ENCODE measurements around the gene C12orf76. TPM values are rescaled to one million over a fixed set of nuclear protein-coding genes. Genes with fewer than 3 reads are reported as not detected.
A peak's percentile ranks its signal among the peaks of the same experiment; 100 is the strongest.
"Not testable (repeated sequence)": the region's sequence is repeated elsewhere in the genome, so short reads cannot be mapped to it uniquely, and the experiment has no call there.

C12orf76 gene
- total RNA-seq (26.3 TPM), polyA plus RNA-seq (ENCODE audit: insufficient read depth in 1 of 8, insufficient read length in 8 of 8, low replicate concordance in 1 of 8) (10 to 100 TPM; 18.8 to 30.2 (median 23.9) TPM)
- long read RNA-seq, donor 1, transcript C12orf76-203 (2 exons, 1,755 nt) = major isoform, 5 of 8 reads
- long read RNA-seq, donor 1, partial matches to known transcripts = 0 of 8 reads
- long read RNA-seq, donor 1, other reads (novel, unspliced or antisense) = 0 of 8 reads
- long read RNA-seq, donor 2 = 0 reads
- long read RNA-seq, donor 3, partial matches to known transcripts = 6 of 16 reads
- long read RNA-seq, donor 3, other reads (novel, unspliced or antisense) = 0 of 16 reads
- long read RNA-seq, donor 4, transcript C12orf76-203 (2 exons, 1,755 nt) = major isoform, 7 of 13 reads
- long read RNA-seq, donor 4, partial matches to known transcripts = 5 of 13 reads
- long read RNA-seq, donor 4, other reads (novel, unspliced or antisense) = 0 of 13 reads
- long read RNA-seq, donor 5, transcript C12orf76-203 (2 exons, 1,755 nt) = major isoform, 23 of 49 reads
- long read RNA-seq, donor 5, transcript C12orf76-208 (3 exons, 496 nt) = minor isoform, 7 of 49 reads
- long read RNA-seq, donor 5, partial matches to known transcripts = 18 of 49 reads
- long read RNA-seq, donor 5, other reads (novel, unspliced or antisense) = 0 of 49 reads
- long read RNA-seq, donor 6, transcript C12orf76-203 (2 exons, 1,755 nt) = major isoform, 13 of 28 reads
- long read RNA-seq, donor 6, partial matches to known transcripts = 12 of 28 reads
- long read RNA-seq, donor 6, other reads (novel, unspliced or antisense) = 0 of 28 reads
- long read RNA-seq, donor 7, transcript C12orf76-203 (2 exons, 1,755 nt) = major isoform, 25 of 36 reads
- long read RNA-seq, donor 7, partial matches to known transcripts = 7 of 36 reads
- long read RNA-seq, donor 7, other reads (novel, unspliced or antisense) = 0 of 36 reads
- long read RNA-seq, donor 8, partial matches to known transcripts = 5 of 9 reads
- long read RNA-seq, donor 8, other reads (novel, unspliced or antisense) = 0 of 9 reads
- long read RNA-seq, donor 9, transcript C12orf76-203 (2 exons, 1,755 nt) = major isoform, 7 of 15 reads
- long read RNA-seq, donor 9, partial matches to known transcripts = 6 of 15 reads
- long read RNA-seq, donor 9, other reads (novel, unspliced or antisense) = 0 of 15 reads
- long read RNA-seq, donor 10, transcript C12orf76-203 (2 exons, 1,755 nt) = major isoform, 12 of 78 reads
- long read RNA-seq, donor 10, partial matches to known transcripts = 63 of 78 reads
- long read RNA-seq, donor 10, other reads (novel, unspliced or antisense) = 0 of 78 reads
- long read RNA-seq, donor 11, transcript C12orf76-203 (2 exons, 1,755 nt) = major isoform, 12 of 19 reads
- long read RNA-seq, donor 11, partial matches to known transcripts = 5 of 19 reads
- long read RNA-seq, donor 11, other reads (novel, unspliced or antisense) = 0 of 19 reads

GRCh38 chr12:110048242-110049027 is at the start of gene C12orf76:
Gene C12orf76 (minus strand): TSS chr12:110048522. CDS start chr12:110048495, 27 bp downstream.
- Histone ChIP-seq H3K4me1 (ENCODE audit: control insufficient read depth, insufficient read depth, low read length) (peaks cover 13% of the 10 kb centered on the region), H3K36me3 (ENCODE audit: control insufficient read depth, insufficient read depth, low read length) (peaks cover 2% of the 10 kb centered on the region), H3K27ac (ENCODE audit: low read length) (peak within 1 kb of the TSS; percentile 92), H3K9me3 (replicated peaks; ENCODE audit: control insufficient read depth, low read depth, low read length) (no peaks in the 10 kb centered on the region), H3K4me3 (ENCODE audit: low read length) (peak within 1 kb of the TSS; percentile 95), H3K27me3 (ENCODE audit: control insufficient read depth, insufficient read depth, low read length) (no peaks in the 10 kb centered on the region)
- DNase-seq = peak; percentile 99
- WGBS (ENCODE audit: insufficient coverage) = 0% methylated on average over 35 of the region's 47 CpGs

- no peak for DNase-seq
- Histone ChIP-seq H3K27ac (ENCODE audit: low read length) (no peak overlapping the region), H3K36me3 (ENCODE audit: control insufficient read depth, insufficient read depth, low read length) (no peaks in the 10 kb centered on the region), H3K4me3 (ENCODE audit: low read length) (no peak overlapping the region), H3K4me1 (ENCODE audit: control insufficient read depth, insufficient read depth, low read length) (peaks cover 3% of the 10 kb centered on the region), H3K9me3 (replicated peaks; ENCODE audit: control insufficient read depth, low read depth, low read length) (no peaks in the 10 kb centered on the region), H3K27me3 (ENCODE audit: control insufficient read depth, insufficient read depth, low read length) (no peaks in the 10 kb centered on the region)
- no CpG with 5 or more reads among the region's 7 CpGs for WGBS (ENCODE audit: insufficient coverage)
Measured at GRCh38 chr12:110093631-110094311, 45.4 kb upstream of the C12orf76 start.

GRCh38 chr12:110091136-110091711 is 42.9 kb upstream of the C12orf76 start:
- WGBS (ENCODE audit: insufficient coverage) = 11% methylated on average over 2 of the region's 3 CpGs
- no peak overlapping the region for H3K4me3 ChIP-seq (ENCODE audit: low read length)
- peaks cover 3% of the 10 kb centered on the region for H3K4me1 ChIP-seq (ENCODE audit: control insufficient read depth, insufficient read depth, low read length)
- DNase-seq = no peak
- peaks cover 2% of the 10 kb centered on the region for H3K27me3 ChIP-seq (ENCODE audit: control insufficient read depth, insufficient read depth, low read length)
- no peaks in the 10 kb centered on the region for H3K9me3 ChIP-seq (replicated peaks; ENCODE audit: control insufficient read depth, low read depth, low read length)
- H3K27ac ChIP-seq (ENCODE audit: low read length) = no peak overlapping the region
- no peaks in the 10 kb centered on the region for H3K36me3 ChIP-seq (ENCODE audit: control insufficient read depth, insufficient read depth, low read length)

GRCh38 chr12:110090266-110091135 is 42.2 kb upstream of the C12orf76 start:
- Histone ChIP-seq H3K4me1 (ENCODE audit: control insufficient read depth, insufficient read depth, low read length) (peaks cover 3% of the 10 kb centered on the region), H3K36me3 (ENCODE audit: control insufficient read depth, insufficient read depth, low read length) (no peaks in the 10 kb centered on the region), H3K4me3 (ENCODE audit: low read length) (no peak overlapping the region), H3K27me3 (ENCODE audit: control insufficient read depth, insufficient read depth, low read length) (peaks cover 2% of the 10 kb centered on the region), H3K9me3 (replicated peaks; ENCODE audit: control insufficient read depth, low read depth, low read length) (no peaks in the 10 kb centered on the region), H3K27ac (ENCODE audit: low read length) (no peak overlapping the region)
- 71% methylated on average over 7 of the region's 8 CpGs for WGBS (ENCODE audit: insufficient coverage)
- no peak for DNase-seq

GRCh38 chr12:110088936-110089335 is 40.6 kb upstream of the C12orf76 start:
- Histone ChIP-seq H3K4me1 (ENCODE audit: control insufficient read depth, insufficient read depth, low read length) (peaks cover 3% of the 10 kb centered on the region), H3K27me3 (ENCODE audit: control insufficient read depth, insufficient read depth, low read length) (peaks cover 2% of the 10 kb centered on the region), H3K36me3 (ENCODE audit: control insufficient read depth, insufficient read depth, low read length) (no peaks in the 10 kb centered on the region), H3K4me3 (ENCODE audit: low read length) (no peak overlapping the region), H3K27ac (ENCODE audit: low read length) (peak overlapping the region; percentile 29), H3K9me3 (replicated peaks; ENCODE audit: control insufficient read depth, low read depth, low read length) (no peaks in the 10 kb centered on the region)
- WGBS (ENCODE audit: insufficient coverage) = 77% methylated on average over 5 of the region's 5 CpGs
- peak; percentile 60 for DNase-seq

- H3K27me3 ChIP-seq (ENCODE audit: control insufficient read depth, insufficient read depth, low read length); H3K4me1 ChIP-seq (ENCODE audit: control insufficient read depth, insufficient read depth, low read length); H3K9me3 ChIP-seq (replicated peaks; ENCODE audit: control insufficient read depth, low read depth, low read length); H3K36me3 ChIP-seq (ENCODE audit: control insufficient read depth, insufficient read depth, low read length); H3K27ac ChIP-seq (ENCODE audit: low read length); H3K4me3 ChIP-seq (ENCODE audit: low read length): not testable (repeated sequence)
- WGBS (ENCODE audit: insufficient coverage) = 79% methylated on average over 6 of the region's 6 CpGs
- peak; percentile 56 for DNase-seq
Measured at GRCh38 chr12:110088216-110088615, 39.9 kb upstream of the C12orf76 start.

- H3K27me3 ChIP-seq (ENCODE audit: control insufficient read depth, insufficient read depth, low read length) = peaks cover 2% of the 10 kb centered on the region
- H3K9me3 ChIP-seq (replicated peaks; ENCODE audit: control insufficient read depth, low read depth, low read length) = no peaks in the 10 kb centered on the region
- H3K4me1 ChIP-seq (ENCODE audit: control insufficient read depth, insufficient read depth, low read length) = no peaks in the 10 kb centered on the region
- no peak overlapping the region for H3K4me3 ChIP-seq (ENCODE audit: low read length)
- no peaks in the 10 kb centered on the region for H3K36me3 ChIP-seq (ENCODE audit: control insufficient read depth, insufficient read depth, low read length)
- DNase-seq = no peak
- WGBS (ENCODE audit: insufficient coverage) = 71% methylated on average over 2 of the region's 4 CpGs
- H3K27ac ChIP-seq (ENCODE audit: low read length) = no peak overlapping the region
Measured at GRCh38 chr12:110084314-110085015, 36.1 kb upstream of the C12orf76 start.

All from muscle of leg (tissue), 16 donors.